ENCODE results near the gene GOLGA8M.
"Not testable (repeated sequence)": the region's sequence is repeated elsewhere in the genome, so short reads cannot be mapped to it uniquely, and the experiment has no call there.

DNA sequence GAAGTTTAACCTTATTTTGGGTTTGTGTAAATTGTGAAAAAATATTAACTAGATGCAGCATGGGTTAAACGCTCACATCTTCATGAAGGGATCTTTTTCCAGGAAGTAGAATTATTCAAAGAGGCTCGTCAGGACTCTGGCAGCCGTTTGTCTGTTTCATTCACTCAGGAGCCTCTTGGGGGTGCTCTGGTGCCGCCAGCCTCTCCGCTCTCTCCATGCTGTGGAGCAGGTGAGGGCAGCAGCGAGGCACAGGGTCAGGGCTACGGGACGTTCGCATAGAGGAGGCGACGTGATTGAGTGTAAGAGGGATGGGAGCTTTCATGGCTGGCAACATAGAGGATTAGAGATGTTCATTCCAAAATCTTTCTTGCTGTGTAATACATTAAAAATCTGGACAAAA is 48.5 kb downstream of the GOLGA8M start:
- TF ChIP-seq, protein P1, sequence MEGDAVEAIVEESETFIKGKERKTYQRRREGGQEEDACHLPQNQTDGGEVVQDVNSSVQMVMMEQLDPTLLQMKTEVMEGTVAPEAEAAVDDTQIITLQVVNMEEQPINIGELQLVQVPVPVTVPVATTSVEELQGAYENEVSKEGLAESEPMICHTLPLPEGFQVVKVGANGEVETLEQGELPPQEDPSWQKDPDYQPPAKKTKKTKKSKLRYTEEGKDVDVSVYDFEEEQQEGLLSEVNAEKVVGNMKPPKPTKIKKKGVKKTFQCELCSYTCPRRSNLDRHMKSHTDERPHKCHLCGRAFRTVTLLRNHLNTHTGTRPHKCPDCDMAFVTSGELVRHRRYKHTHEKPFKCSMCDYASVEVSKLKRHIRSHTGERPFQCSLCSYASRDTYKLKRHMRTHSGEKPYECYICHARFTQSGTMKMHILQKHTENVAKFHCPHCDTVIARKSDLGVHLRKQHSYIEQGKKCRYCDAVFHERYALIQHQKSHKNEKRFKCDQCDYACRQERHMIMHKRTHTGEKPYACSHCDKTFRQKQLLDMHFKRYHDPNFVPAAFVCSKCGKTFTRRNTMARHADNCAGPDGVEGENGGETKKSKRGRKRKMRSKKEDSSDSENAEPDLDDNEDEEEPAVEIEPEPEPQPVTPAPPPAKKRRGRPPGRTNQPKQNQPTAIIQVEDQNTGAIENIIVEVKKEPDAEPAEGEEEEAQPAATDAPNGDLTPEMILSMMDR (IDR thresholded peaks at IDR 0.05) = not testable (repeated sequence)
- not testable (repeated sequence) for TF ChIP-seq POLR2A, EP300 (IDR thresholded peaks at IDR 0.05)

Data from tibial nerve (tissue), 4 donors.